ENCODE measurements around the gene PRMT5. TPM values are rescaled to one million over a fixed set of nuclear protein-coding genes. Genes with fewer than 3 reads are reported as not detected.

The PRMT5 gene
- total RNA-seq, 4 donors from 2014 or later, result 42.9 to 53.2 (median 48.3) TPM

GRCh38 chr14:22882064-22882463 is 47.1 kb downstream of the PRMT5 start:
- TF ChIP-seq CTCF (IDR thresholded peaks at IDR 0.05) (no peak), POLR2A (IDR thresholded peaks at IDR 0.05) (no peak)
- H3K4me3 ChIP-seq (ENCODE audit: low read depth, poor library complexity, severe bottlenecking), result no peak overlapping the region
- DNase-seq (ENCODE audit: low spot score in 2 of 2), result no peak
- WGBS, 2 donors, result 25 to 28% methylated on average over 7 of the region's 7 CpGs
- intact Hi-C loops (cut with DNase I; ENCODE audit: low total_unique reads), result no loop called here

DNA sequence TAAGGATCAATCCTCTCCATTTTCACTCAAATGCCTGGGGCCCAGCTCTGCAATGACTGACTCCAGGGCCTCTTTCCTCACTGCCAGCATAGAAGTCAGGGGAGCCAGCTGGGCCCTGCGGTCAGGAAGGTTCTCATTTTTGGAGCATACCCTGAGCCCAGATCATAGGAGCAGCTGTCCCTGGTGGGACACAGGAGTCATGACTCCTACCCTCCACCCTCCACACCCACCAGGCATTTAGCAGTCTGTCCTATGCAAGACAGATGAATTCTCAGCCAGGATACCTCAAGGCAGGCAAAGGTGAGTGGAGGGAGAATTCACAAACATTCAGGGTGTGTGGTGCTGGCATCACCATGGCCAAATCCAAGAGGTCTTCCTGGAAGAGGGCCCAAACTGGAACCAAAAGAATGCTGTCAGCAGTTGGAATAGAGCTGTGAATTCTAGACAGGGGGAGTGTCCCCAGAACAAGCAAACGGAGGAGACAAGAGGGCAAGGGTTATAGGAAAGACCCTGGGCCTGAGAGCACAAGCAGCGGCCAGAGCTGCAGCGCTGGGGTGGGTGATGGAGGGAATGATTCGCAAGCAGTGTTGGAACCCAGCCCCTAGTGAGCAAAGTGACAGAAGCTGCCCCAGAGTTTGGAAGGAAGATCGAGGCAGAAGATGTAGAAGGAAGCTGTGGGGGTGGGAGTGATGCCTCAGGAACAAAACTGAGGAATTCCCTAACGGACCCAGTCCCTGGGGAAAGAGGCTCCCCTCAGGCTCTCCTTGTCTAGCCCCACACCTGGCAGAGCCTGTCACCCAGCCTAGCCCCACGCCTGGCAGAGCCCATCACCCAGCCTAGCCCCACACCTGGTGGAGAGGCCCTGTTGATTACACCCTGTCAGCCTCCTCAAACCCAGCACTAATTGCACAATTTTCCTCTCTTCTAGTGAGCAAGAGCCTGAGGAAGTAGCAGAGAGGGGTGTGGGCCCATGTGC is 50.6 kb downstream of the PRMT5 start:
- WGBS, 2 donors, result 77 to 79% methylated on average over 8 of the region's 8 CpGs
- TF ChIP-seq CTCF (IDR thresholded peaks at IDR 0.05) (no peak), POLR2A (IDR thresholded peaks at IDR 0.05) (no peak)
- H3K4me3 ChIP-seq (ENCODE audit: low read depth, poor library complexity, severe bottlenecking), result no peak overlapping the region
- intact Hi-C loops (cut with DNase I; ENCODE audit: low total_unique reads), result no loop called here
- DNase-seq (ENCODE audit: low spot score in 2 of 2), result no peak

DNA sequence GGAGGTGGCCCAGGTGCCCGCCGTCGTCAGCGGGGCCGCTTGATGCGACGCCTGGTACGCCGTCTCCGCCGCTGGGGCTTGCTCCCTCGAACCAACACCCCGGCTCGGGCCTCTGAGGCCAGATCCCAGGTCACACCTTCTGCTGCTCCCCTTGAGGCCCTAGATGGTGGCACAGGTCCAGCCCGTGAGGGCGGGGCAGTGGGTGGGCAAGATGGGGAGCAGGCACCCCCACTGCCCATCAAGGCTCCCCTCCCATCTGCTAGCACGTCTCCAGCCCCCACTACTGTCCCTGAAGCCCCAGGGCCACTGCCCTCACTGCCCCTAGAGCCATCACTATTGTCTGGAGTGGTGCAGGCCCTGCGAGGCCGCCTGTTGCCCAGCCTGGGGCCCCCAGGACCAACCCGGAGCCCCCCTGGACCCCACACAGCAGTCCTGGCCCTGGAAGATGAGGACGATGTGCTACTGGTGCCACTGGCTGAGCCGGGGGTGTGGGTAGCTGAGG is 52.1 kb downstream of the PRMT5 start:
- DNase-seq (ENCODE audit: low spot score in 2 of 2), result no peak
- H3K4me3 ChIP-seq (ENCODE audit: low read depth, poor library complexity, severe bottlenecking), result no peak overlapping the region
- WGBS, 2 donors, result 91 to 93% methylated on average over 20 to 22 of the region's 22 CpGs
- TF ChIP-seq POLR2A (IDR thresholded peaks at IDR 0.05) (no peak), CTCF (IDR thresholded peaks at IDR 0.05) (no peak)
- intact Hi-C loops (cut with DNase I; ENCODE audit: low total_unique reads), result no loop called here

DNA sequence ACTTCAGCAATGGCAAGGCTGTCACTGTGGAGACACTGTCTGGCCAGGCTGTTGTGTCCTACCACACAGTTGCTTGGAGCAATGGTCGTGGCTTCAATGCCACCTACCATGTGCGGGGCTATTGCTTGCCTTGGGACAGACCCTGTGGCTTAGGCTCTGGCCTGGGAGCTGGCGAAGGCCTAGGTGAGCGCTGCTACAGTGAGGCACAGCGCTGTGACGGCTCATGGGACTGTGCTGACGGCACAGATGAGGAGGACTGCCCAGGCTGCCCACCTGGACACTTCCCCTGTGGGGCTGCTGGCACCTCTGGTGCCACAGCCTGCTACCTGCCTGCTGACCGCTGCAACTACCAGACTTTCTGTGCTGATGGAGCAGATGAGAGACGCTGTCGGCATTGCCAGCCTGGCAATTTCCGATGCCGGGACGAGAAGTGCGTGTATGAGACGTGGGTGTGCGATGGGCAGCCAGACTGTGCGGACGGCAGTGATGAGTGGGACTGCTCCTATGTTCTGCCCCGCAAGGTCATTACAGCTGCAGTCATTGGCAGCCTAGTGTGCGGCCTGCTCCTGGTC is 53.3 kb downstream of the PRMT5 start:
- DNase-seq (ENCODE audit: low spot score in 2 of 2), result no peak
- TF ChIP-seq POLR2A (IDR thresholded peaks at IDR 0.05), result no peak
- no peak for TF ChIP-seq CTCF (IDR thresholded peaks at IDR 0.05)
- intact Hi-C loops (cut with DNase I; ENCODE audit: low total_unique reads), result no loop called here
- 95% methylated on average over 14 to 20 of the region's 20 CpGs for WGBS, 2 donors
- H3K4me3 ChIP-seq (ENCODE audit: low read depth, poor library complexity, severe bottlenecking), result no peak overlapping the region

- intact Hi-C loops (cut with DNase I; ENCODE audit: low total_unique reads), result no loop called here
- H3K4me3 ChIP-seq (ENCODE audit: low read depth, poor library complexity, severe bottlenecking), result no peak overlapping the region
- no peak for DNase-seq (ENCODE audit: low spot score in 2 of 2)
- 94 to 96% methylated on average over 15 of the region's 15 CpGs for WGBS, 2 donors
- TF ChIP-seq CTCF (IDR thresholded peaks at IDR 0.05) (no peak), POLR2A (IDR thresholded peaks at IDR 0.05) (no peak)
Measured at GRCh38 chr14:22875003-22875747, 54.0 kb downstream of the PRMT5 start.

All from lower leg skin (tissue), 4 donors.